Astrocyte of the spinal cord (primary cell): ENCODE results near the gene ALOX12.

ENCODE experiments used
- DNase-seq: peaks from one replicate; pipeline ENCODE4 v3.0.0; 2011; ENCODE audit warnings: low read depth, low spot score
- H3K4me3 ChIP-seq: 2 replicates; pipeline ENCODE4 v1.5.1; 2011; ENCODE audit warnings: low read depth, mild to moderate bottlenecking, low read length, moderate library complexity
- in situ Hi-C: cut with HindIII; loops from 2 replicates; pipeline ENCODE4 v1.10.0; 2017; ENCODE audit warnings: low sequenced_read_pairs
- TF ChIP-seq, protein P1 (sequence below): IDR thresholded peaks from 2 replicates; pipeline ENCODE4 v1.5.1; 2012; ENCODE audit warnings: low read depth, mild to moderate bottlenecking, low read length, inconsistent platforms

Gene ALOX12

GRCh38 chr17:7022781-7023571 is 27.1 kb downstream of the ALOX12 start, which contains the start of gene BCL6B:
Gene BCL6B, plus strand, starts transcription at chr17:7023050. Its CDS starts 622 bp downstream, at chr17:7023672.
- peak within 1 kb of the TSS; percentile 15 for H3K4me3 ChIP-seq
- in situ Hi-C loops: no loop called here
- no peak for DNase-seq
- TF ChIP-seq, protein P1, sequence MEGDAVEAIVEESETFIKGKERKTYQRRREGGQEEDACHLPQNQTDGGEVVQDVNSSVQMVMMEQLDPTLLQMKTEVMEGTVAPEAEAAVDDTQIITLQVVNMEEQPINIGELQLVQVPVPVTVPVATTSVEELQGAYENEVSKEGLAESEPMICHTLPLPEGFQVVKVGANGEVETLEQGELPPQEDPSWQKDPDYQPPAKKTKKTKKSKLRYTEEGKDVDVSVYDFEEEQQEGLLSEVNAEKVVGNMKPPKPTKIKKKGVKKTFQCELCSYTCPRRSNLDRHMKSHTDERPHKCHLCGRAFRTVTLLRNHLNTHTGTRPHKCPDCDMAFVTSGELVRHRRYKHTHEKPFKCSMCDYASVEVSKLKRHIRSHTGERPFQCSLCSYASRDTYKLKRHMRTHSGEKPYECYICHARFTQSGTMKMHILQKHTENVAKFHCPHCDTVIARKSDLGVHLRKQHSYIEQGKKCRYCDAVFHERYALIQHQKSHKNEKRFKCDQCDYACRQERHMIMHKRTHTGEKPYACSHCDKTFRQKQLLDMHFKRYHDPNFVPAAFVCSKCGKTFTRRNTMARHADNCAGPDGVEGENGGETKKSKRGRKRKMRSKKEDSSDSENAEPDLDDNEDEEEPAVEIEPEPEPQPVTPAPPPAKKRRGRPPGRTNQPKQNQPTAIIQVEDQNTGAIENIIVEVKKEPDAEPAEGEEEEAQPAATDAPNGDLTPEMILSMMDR: no peak

- no peak overlapping the region for H3K4me3 ChIP-seq
- peak; percentile 83 for DNase-seq
- TF ChIP-seq, protein P1: no peak
- in situ Hi-C loops: no loop called here
These were observed 27.9 kb downstream of the ALOX12 start for GRCh38 chr17:7023576-7024401.

- no peak overlapping the region for H3K4me3 ChIP-seq
- in situ Hi-C loops: no loop called here
- DNase-seq: no peak
- TF ChIP-seq, protein P1: no peak
These were observed 28.5 kb downstream of the ALOX12 start for GRCh38 chr17:7024402-7024785.

GRCh38 chr17:7025245-7025644 is 29.4 kb downstream of the ALOX12 start:
- no peak overlapping the region for H3K4me3 ChIP-seq
- no peak for DNase-seq
- TF ChIP-seq, protein P1: no peak
- in situ Hi-C loops: no loop called here

DNA sequence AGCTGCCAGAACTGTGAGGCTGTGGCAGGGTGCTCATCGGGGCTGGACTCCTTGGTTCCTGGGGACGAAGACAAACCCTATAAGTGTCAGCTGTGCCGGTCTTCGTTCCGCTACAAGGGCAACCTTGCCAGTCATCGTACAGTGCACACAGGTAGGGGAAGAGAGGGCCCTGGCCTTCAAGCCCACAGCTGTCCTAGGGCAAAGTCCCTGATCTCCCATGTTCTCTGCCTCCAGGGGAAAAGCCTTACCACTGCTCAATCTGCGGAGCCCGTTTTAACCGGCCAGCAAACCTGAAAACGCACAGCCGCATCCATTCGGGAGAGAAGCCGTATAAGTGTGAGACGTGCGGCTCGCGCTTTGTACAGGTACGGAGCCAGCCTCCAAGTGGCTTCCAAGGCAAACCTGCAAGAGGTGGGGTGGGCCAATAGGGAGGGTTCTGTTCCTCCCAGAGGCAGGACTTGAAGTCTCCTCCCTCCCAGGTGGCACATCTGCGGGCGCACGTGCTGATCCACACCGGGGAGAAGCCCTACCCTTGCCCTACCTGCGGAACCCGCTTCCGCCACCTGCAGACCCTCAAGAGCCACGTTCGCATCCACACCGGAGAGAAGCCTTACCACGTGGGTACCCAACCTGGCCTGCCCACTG is 30.7 kb downstream of the ALOX12 start:
- TF ChIP-seq, protein P1: no peak
- no peak overlapping the region for H3K4me3 ChIP-seq
- in situ Hi-C loops: no loop called here
- DNase-seq: no peak

GRCh38 chr17:7027335-7027734 is 31.5 kb downstream of the ALOX12 start:
- H3K4me3 ChIP-seq: no peak overlapping the region
- DNase-seq: no peak
- in situ Hi-C loops: no loop called here
- TF ChIP-seq, protein P1: no peak
